ENCODE results near the gene MAP3K2.
"Not testable (repeated sequence)": the region's sequence is repeated elsewhere in the genome, so short reads cannot be mapped to it uniquely, and the experiment has no call there.

Gene MAP3K2

DNA sequence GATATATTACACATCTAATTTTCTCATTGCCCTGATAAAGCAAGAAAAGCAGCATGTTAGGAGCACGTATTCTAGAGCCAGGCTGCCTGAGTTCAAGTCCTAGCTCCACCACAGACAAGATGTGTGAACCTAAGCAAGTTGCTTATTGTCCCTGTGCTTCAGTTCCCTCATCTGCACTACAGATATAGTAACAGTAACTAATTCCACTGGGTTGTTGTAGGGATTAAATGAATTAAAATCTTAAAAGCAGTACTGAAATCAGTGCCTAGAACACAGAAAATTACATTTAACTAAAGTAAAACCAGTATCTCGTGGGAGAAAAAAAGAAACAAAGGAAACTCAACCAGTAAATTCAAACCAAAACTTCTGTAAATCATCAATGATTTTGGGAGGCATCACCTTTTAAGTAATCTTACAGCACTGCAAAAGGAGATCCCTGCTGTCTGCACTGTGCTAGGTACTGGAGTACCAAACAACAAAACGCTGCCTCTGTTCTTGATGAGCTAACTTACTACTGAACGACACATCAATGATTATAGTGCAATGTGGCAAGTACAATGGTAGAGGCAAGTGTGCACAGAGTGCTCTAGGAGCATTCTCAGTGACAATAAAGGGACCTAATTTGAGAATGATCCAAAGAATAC, 7.9 kb downstream of the MAP3K2 start:
- DNase-seq, result no peak

DNA sequence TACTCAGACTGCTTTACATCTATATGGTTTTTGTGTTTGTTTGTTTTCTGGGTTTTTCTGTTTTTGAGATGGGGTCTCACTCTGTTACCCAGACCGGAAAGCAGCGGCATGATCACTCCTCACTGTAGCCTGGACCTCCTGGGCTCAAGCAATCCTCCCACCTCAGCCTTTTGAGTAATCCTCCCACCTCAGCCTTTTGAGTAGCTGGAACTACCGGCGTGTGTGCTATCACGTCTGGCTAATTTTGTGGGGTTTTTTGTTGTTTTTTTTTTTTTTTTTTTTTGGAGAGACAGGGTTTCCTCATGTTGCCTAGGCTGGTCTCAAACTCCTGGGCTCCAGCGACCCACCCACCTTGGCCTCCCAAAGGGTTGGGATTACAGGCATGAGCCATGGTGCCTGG, 9.1 kb downstream of the MAP3K2 start:
- DNase-seq, result no peak

DNA sequence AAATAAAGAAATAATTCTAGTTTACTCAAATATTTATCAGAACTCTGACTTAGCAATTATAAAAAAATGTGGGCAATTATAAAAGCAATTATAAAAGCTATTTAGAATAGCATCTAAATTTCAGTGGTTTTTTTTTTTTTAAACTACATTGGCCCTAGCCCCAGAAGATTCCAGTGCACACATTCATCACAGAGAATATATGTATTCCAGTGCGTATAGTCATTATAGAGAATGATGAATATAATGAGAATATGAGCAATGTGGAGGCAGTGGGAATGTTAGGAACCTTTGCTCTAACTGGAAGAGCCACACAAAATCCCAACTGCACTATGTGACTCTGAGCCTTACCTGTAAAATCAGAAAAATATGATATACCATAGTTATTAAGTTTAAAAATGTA, 10.5 kb downstream of the MAP3K2 start:
- DNase-seq, result no peak

DNA sequence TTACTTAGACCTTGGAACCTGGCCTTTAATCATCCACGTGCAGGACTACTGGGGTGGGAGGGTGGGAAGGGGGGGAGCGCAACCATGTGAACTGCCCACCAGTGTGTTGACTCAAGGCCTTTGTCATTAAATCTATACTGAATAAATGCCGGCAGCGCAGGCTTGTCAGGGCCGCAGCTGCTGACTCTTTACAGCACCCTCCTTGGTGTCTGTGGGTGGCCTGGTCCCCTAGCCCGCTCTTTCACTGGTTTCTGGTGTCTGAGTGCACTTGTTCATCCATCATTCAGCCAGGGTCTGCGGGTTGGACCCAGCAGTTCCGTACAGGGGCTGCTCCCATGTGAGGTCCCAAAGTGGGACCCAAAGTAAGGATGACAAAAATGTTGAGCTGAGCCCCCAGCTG, 11.5 kb downstream of the MAP3K2 start:
- DNase-seq, result no peak

DNA sequence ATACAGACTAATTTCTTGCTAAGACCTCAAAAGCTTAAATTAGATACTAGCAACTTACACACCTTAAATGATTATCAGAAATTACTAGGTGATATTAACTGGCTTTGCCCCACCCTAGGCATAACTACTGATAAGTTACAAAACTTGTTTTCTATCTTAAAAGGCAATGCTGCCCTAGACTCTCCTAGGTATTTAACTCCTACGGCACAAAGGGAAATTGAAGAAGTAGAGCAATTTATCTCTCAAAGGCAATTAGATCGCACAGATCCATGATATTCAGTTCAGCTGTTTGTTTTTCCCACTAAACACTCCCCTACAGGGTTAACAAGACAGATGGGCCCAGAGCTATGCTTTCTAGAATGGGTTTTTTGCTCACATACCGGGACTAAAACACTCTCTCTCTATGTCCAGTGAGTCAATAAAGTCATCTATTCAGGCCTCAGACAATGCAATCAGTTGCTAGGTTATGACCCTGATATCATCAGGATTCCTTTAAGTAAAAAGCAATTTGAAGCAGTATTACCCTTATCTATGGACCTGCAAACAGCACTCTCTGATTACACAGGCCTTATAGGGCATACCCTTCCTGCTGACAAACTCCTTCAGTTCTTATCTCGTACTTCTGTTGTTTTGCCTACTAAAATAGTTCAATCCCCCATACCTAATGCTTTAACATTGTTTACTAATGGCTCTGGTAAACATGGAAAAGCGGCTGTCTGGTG, 14.3 kb downstream of the MAP3K2 start:
- no peak for DNase-seq

DNA sequence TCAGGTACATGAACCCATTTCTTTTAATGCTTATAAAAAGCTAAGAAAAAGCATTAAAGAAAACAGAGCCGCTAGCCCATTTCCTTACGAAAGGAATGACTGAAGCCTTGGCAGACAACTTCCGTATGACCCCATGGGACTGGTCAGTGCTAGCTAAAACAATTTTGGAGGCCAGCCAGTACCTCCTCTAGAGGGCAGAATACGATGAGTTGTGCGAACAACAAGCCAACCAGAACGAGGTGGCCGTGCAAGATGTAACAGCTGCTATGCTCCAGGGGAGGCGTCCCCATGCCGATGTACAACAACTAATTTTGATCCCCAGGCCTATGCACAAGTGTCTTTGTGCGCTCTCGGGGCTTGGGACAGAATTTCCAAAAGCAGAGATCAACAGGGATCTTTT, 16.7 kb downstream of the MAP3K2 start:
- DNase-seq, result no peak

DNA sequence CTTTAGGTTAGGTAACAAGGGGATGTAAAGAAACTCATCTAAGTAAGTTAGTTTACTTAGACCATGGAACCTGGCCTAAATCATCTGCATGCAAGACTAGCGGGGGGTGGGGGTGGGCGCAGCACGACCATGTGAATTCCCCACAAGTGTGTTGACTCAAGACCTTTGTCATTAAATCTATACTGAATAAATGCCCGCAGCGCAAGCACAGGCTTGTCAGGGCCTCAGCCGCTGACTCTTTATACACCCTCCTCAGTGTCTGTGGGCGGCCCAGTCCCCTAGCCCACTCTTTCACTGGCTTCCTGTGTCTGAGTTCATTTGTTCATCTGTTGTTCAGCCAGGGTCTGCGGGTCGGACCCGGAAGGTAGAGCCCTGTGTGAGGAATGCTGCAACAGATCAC, 17.8 kb downstream of the MAP3K2 start:
- no peak for DNase-seq

DNA sequence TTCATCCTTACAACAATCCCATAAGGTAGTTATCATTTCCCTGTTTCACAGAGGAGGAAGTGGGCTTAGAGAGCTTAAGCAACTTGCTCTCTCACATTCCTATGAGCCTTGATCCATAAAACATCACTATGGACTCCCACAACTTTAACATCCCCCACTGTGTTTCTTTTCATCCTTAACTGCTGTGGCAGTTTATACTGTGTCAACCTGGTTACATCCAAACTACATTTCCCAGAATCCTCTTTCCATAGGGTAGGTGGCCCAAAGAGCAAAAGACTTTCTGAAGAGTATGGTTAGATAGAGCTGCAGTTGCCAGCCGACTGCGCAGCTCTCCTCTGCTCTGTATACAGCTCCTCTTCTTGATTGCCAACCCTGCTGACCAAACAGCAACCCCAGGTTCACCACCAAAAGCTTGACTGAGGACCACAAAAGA, 22.5 kb downstream of the MAP3K2 start:
- no peak for DNase-seq

DNA sequence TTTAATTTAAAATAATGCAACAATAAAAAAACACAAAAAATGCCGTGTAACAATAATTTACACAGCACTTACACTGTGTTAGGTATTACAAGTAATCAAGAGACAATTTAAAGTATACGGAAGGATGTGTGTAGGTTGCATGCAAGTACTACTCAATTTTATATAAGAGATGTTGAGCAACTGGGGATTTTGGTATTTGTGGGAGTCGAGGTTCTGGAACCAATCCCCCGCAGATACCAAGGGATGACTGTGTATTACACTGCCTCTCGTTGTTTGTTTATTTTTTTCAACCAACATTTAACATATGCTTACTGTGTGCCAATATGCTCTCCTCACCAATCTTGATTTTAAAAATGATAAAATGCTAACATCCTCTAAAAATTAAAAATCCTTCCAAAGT, 24.8 kb downstream of the MAP3K2 start:
- DNase-seq, result no peak

DNA sequence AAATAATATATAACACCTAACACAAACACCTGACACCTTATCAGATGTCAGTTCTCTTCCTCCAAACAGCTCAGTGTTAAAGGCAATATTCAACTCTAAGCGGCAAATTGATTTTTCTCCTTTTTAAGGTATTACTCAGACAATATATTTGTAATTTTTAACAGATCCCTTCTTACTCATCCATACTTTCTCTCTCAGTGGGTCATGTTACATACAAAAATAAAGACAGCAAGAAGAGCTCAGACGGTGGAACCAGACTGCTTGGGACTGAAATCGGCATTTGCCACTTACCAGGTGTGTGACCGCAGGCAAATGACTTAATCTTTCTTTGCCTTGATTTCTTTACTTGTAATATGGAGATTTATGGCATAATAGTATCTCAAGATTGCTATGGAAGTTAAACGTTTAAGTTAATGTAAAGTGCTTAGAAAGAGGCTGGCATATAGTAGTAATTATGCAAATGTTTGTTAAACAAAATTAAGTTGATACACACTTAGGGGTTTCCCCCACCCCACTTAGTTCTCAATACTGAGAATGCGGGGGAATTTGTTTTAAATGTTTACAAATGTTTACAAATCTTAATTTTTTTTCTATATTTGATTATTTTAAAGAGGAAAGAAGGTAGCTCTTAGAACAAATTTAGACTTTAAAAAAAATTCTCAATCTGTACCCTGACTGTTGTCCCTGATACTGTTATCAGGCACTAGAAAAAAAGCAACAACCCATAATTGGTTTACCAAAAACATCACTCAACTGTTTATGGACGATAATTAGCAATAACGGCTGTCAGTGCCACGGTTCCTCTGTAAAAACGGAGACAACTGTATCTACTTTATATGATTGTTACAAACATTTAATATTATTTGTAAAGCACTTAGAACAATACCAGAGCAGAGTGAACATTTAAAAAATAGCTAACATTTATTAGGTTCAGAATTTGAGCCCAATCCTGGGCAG, 25.6 kb downstream of the MAP3K2 start:
- no peak for DNase-seq

DNA sequence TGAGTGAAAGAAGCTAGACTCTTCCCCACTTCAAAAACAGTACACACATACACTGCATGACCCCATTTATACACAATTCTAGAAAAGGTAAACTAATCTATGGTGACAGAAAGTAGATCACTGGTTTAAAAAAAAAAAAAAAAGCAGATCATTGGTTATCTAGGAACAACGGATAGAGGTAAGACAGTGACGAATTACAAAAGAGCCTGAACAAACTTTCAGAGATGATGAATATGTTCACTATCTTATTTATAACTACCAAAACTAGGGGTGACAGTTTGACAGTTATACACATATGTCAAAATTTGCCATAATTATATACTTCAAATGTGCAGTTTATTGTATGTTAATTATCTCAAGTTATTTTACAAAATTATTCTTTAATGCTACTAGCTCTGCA, 27.5 kb downstream of the MAP3K2 start:
- DNase-seq, result no peak

DNA sequence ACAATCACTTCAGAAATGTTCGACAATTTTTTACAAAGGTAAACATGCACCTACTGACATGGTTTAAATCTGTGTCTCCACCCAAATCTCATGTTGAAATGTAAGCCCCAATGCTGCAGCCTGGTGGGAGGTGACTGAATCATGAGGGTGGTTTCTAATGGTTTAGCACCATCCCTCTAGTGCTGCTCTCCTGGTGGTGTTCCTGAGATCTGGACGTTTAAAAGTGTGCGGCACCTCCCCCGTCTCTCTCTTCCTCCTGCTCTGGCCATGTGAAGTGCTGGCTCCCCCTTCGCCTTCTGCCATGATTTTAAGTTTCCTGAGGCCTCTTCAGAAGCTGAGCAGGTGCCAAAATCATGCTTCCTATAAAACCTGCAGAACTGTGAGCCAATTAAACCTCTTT, 28.3 kb downstream of the MAP3K2 start:
- DNase-seq, result no peak

DNA sequence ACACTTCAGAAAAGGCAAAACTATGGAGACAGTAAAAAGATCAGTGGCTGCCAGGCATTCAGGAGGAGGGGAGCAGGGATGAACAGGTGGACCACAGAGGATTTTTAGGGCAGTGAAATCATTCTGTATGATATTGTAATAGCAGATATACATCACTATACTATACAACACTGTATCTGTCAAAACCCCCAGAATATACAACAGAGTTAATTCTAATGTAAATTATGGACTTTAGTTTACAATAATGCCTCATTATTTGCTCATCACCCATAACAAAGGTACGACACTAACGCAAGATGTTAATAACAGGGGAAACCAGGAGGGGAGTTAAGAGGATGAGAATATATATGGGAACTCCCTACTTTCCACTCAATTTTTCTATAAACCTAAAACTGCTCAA, 28.8 kb downstream of the MAP3K2 start:
- DNase-seq, result no peak

DNA sequence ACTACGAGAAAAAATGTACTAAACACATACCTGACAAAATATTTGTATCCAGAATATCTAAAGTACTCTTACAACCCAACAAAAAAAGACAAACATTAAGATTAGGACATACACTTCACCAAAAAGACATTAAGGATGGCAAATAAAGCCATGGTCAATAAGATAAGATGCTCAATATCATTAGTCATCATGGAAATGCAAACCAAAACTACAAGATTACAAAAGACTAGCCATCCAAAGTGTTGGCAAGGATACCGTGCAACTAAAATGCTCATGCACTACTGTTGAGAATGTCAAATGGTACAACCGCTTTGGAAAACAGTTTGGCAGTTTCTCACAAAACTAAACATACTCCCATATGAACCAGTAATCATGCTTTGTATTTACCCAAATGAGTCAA, 29.7 kb downstream of the MAP3K2 start:
- DNase-seq, result no peak

DNA sequence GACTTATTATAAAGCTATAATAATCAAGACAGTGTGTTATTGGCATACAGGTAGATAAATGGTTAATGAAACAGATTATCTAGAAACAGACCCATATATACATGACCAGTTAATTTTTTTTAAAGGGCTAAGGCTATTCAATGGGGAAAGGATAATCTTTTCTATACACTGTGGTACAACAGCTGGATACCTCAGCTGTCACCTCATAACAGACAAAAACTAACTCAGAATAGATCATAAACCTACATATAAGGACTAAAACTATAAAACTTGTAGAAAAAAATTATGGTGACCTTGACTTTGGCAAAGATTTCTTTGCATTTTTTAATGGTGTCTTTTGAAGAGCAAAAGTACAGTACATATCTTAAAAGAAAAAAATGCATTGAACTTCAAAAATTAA, 30.2 kb downstream of the MAP3K2 start:
- no peak for DNase-seq

DNA sequence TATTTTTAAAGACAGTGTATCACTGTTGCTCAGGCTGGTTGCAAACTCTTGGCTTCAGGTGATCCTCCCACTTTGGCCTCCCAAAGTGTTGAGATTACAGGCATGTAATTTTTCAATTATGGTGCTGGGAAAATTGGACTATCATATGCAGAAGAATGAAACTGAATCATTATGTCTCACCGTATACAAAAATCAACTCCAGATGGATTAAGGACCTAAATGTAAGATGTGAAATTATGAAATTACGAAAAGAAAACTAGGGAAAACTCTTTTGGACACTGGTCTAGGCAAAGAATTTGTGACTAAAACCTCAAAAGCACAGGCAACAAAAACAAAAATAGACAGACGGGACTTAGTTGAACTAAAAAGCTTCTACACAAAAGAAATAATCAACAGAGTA, 31.2 kb downstream of the MAP3K2 start:
- no peak for DNase-seq

DNA sequence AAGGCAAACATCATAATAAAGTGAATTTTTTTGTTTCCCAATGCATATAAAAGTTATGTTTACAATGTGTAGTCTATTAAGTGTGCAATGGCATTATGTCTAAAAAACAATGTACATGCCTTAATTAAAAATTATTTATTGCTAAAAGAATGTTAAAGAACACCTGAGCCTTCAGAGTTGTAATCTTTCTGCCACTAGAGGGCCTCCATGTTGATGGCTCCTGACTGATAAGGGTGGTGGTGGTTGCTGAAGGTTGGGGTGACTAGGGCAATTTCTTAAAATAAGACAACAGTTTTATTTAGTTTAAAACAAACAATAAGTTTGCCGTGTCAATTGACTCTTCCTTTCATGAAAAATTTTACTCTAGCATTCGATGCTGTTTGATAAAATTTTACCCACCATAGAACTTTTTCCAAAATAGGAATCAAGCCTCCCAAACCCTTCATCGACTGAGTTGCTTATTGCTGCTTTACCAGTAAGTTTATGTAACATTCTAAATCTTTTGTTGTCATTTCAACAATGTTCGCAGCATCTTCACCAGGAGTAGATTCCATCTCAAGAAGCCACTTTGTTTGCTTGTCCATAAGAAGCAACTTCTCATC, 32.3 kb downstream of the MAP3K2 start:
- no peak for DNase-seq

DNA sequence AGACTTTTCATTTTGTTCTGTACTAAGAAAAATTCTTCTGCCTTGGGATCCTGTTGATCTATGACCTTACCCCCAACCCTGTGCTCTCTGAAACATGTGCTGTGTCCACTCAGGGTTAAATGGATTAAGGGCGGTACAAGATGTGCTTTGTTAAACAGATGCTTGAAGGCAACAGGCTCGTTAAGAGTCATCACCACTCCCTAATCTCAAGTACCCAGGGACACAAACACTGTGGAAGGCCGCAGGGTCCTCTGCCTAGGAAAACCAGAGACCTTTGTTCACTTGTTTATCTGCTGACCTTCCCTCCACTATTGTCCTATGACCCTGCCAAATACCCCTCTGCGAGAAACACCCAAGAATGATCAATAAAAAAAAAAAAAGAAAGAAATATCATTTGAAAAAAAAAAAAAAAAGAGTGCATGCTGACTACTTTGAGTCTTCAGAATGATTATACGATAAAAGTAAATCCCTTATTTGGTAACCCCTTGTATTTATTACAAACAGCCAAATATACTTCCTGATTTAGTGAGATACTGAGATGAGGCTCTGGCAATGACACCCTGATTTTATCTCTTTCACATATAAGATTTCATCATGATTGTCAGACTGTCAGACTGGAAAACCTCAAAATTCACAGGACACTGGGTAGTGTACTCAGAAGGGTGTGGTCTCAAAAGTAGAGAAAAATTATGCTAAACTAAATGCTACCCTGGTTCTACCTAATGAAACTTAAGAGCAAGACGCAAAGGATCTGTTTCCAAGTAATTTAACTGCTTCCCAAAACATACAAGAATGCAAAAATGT, 33.7 kb downstream of the MAP3K2 start:
- DNase-seq, result not testable (repeated sequence)

DNA sequence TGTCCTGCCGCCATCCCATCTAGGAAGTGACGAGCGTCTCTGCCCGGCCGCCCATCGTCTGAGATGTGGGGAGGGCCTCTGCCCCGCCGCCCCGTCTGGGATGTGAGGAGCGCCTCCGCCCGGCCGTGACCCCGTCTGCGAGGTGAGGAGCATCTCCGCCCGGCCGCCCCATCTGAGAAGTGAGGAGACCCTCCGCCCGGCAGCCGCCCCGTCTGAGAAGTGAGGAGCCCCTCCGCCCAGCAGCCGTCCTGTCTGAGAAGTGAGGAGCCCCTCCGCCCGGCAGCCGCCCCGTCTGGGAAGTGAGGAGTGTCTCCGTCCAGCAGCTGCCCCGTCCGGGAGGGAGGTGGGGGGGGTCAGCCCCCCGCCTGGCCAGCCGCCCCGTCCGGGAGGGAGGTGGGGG, 34.6 kb downstream of the MAP3K2 start:
- not testable (repeated sequence) for DNase-seq

DNA sequence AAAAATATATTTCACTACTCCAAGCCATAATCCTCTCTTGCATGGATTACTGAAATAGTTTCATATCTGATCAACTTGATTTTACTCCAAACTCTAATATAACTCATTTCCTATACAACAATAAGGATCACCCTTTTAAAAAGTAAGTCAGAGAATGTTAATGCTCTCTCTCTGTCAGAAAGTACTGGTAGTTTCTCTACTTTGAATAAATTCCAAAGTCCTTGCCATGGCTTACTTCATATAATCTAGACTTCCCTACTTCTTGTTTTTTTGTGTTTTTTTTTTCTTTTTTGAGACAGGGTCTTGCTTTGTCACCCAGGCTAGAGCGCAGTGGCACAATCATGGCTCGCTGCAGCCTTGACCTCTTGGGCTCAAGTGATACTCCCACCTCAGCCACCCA, 36.2 kb downstream of the MAP3K2 start:
- DNase-seq, result no peak

DNA sequence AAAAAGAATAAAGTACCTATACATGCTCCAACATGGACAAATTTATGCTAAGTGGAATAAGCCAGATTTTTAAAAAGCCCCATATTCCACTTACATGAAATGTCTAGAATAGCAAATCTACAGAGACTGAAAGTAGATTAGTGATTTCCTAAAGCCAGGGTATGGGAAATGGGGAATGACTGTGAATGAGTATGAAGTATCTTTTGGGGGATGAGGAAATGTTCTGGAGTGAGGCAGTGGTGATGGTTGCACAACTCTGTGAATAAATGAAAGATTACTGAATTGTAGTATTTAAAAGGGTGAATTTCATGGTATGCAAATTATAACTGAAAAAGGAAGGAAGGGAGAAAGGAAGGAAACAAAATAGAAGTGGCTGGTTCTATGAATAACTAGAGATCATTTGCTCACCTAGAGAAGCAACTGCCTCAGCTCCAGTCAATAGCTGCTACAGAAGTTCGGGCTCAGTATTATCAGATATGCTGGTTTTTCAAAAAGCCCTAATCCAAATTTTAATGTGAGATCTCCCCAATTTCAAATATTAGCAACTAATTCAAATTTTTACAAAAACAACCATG, 39.3 kb downstream of the MAP3K2 start:
- DNase-seq, result no peak

DNA sequence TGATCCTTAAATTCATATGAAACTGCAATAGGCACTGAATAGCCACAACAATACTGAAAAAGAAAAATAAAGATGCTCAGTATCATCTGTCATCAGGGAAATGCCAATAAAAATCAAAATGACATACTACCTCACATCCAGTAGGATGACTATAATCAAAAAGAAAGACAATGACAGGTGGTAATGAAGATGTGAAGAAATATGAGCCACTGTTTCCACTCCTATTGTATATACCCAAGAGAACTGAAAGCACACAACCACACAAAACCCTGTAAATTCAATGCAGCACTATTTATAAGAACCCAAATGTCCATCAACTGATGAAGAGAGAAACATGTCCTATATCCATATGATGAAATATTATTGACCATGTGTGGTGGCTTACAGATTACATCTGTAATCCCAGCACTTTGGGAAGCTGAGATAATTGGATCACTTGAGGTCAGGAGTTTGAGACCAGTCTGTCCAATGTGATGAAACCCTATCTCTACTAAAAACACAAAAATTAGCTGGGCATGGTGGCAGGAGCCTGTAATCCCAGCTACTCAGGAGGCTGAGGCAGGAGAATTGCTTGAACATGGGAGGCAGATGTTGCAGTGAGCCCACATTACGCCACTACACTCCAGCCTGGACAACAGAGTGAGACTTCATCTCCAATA, 39.9 kb downstream of the MAP3K2 start:
- no peak for DNase-seq
